Spleen (tissue), 11 donors: ENCODE results near the gene AFAP1L1. TPM values are rescaled to one million over a fixed set of nuclear protein-coding genes. Genes with fewer than 3 reads are reported as not detected.

ENCODE experiments used
- DNase-seq: peaks from one replicate; pipeline ENCODE4 v3.0.0-alpha.2; 2020
- H3K27ac ChIP-seq, 8 donors: fragments of 200-600 bp; sonication (generic) in 7 of 8; 1 replicate in 4 of 8; 2 replicates in 4 of 8; pipeline versions ENCODE4 v1.5.0 to v1.8.0; 2016 to 2021; ENCODE audit warnings: inconsistent platforms in 4 of 8, mild to moderate bottlenecking in 4 of 8, moderate library complexity in 1 of 8
- H3K27me3 ChIP-seq, 7 donors: fragments of 200-600 bp; sonication (generic) in 6 of 7; replicated peaks in 1 of 7; 1 replicate in 4 of 7; 2 replicates in 3 of 7; pipeline versions ENCODE4 v1.5.0 to v1.8.0; 2016 to 2021; ENCODE audit warnings: inconsistent platforms in 3 of 7, mild to moderate bottlenecking in 1 of 7
- H3K36me3 ChIP-seq, 6 donors: fragments of 200-600 bp; sonication (generic) in 5 of 6; 1 replicate in 4 of 6; 2 replicates in 2 of 6; pipeline versions ENCODE4 v1.5.0 to v1.8.0; 2016 to 2021; ENCODE audit warnings: inconsistent platforms in 2 of 6
- H3K4me1 ChIP-seq, 6 donors: fragments of 200-600 bp; sonication (generic) in 5 of 6; 1 replicate in 3 of 6; 2 replicates in 3 of 6; pipeline versions ENCODE4 v1.5.0 to v1.8.0; 2016 to 2021; ENCODE audit warnings: inconsistent platforms in 3 of 6
- H3K4me3 ChIP-seq, 8 donors: fragments of 200-600 bp; sonication (generic) in 7 of 8; 1 replicate in 4 of 8; 2 replicates in 4 of 8; pipeline versions ENCODE4 v1.5.0 to v1.8.0; 2016 to 2021; ENCODE audit warnings: inconsistent platforms in 4 of 8, mild to moderate bottlenecking in 4 of 8, moderate library complexity in 2 of 8
- H3K9me3 ChIP-seq, 8 donors: fragments of 200-600 bp; sonication (generic) in 7 of 8; 1 replicate in 4 of 8; 2 replicates in 4 of 8; pipeline versions ENCODE4 v1.5.0 to v1.8.0; 2016 to 2021; ENCODE audit warnings: inconsistent platforms in 4 of 8
- CTCF ChIP-seq, 11 experiments: fragments of 200-600 bp in 7 of 11; fragments of 450-650 bp in 4 of 11; sonication (generic) in 4 of 11; IDR thresholded peaks in 8 of 11; conservative IDR thresholded peaks in 3 of 11; 1 replicate in 7 of 11; 2 replicates in 4 of 11; pipeline versions ENCODE4 v1.4.0 to v1.8.0; 2016 to 2021; ENCODE audit warnings: antibody characterized with exemption in 11 of 11, inconsistent platforms in 4 of 11, mild to moderate bottlenecking in 1 of 11
- POLR2A ChIP-seq, 3 donors: fragments of 450-650 bp; IDR thresholded peaks; one replicate each; pipeline ENCODE4 v1.5.1; 2017; ENCODE audit warnings: antibody characterized with exemption in 3 of 3, mild to moderate bottlenecking in 1 of 3
- POLR2AphosphoS5 ChIP-seq, 3 donors: sonication (generic); formaldehyde crosslinking; IDR thresholded peaks; one replicate each; pipeline ENCODE4 v1.5.1; 2017; ENCODE audit warnings: antibody characterized with exemption in 3 of 3
- WGBS, 5 donors: extraction: QIAGEN DNeasy Blood & Tissue Kit in 3 of 5; methylation state at CpG; one replicate each; pipeline versions ENCODE4 v1.1.5 to v1.1.7; 2013 to 2018; 5-methylcytosine and 5-hydroxymethylcytosine counted together
- intact Hi-C: fragments of 100-400 bp; cut with DNase I; formaldehyde crosslinking; loops from one replicate; pipeline ENCODE4 v1.15.0; 2023; ENCODE audit warnings: low total_unique reads
- polyA plus RNA-seq, 3 donors: library from polyadenylated mRNA; stranded (reverse); fragments of 200-250 nt; gene quantifications; one replicate each; pipeline ENCODE4 v1.2.1, GENCODE V29; 2013
- total RNA-seq, 7 donors: library from RNA; depleted of rRNA in 3 of 7; stranded (reverse); fragments of >200 nt in 3 of 7; fragmentation: NEBNext Ultra II Directional in 4 of 7; extraction: Animal tissue kit (Norgen Biotek cat#: 25700) in 4 of 7; gene quantifications; one replicate each; pipeline versions ENCODE4 v1.1.0 to v1.2.1, GENCODE V29; 2016 to 2021
- donor health status: healthy with polysubstance abuse.
- donor health status: DM: no; HTN: no; CAD: no; lungs with moderate emphysema.
- donor health status: DM: no; HTN: no; CAD: no.
- donor health status: Bipolar disorder and iron deficiency.
- donor health status: healthy.
- donor health status: DM: no; HTN: no; CAD: no.
- donor health status: DM: yes; HTN: yes; CAD: no.

Gene AFAP1L1
- total and polyA plus RNA-seq, 10 donors: 1.7 to 21.8 (median 10.3) TPM

- WGBS, 5 donors: 85 to 98% (median 90%) methylated on average over 1 of the region's 1 CpG
- H3K4me3 ChIP-seq: no peak overlapping the region
- H3K9me3 ChIP-seq: no peaks in the 10 kb centered on the region
- DNase-seq: no peak
- TF ChIP-seq POLR2AphosphoS5 (IDR thresholded peaks at IDR 0.05) (no peak), CTCF (IDR thresholded peaks at IDR 0.05 in 8 of 11, conservative IDR thresholded peaks at IDR 0.05 in 3 of 11) (no peak), POLR2A (IDR thresholded peaks at IDR 0.05) (no peak)
- peaks cover 0 to 3% (median 0%) of the 10 kb centered on the region in 6 donors for H3K4me1 ChIP-seq
- intact Hi-C loops: no loop called here
- peaks cover 0 to 22% (median 0%) of the 10 kb centered on the region in 7 donors for H3K27me3 ChIP-seq
- H3K36me3 ChIP-seq: no peaks in the 10 kb centered on the region
- no peak overlapping the region for H3K27ac ChIP-seq
Measured at GRCh38 chr5:149260761-149261160, 10.9 kb upstream of the AFAP1L1 start.

- intact Hi-C loops: no loop called here
- no peak overlapping the region for H3K27ac ChIP-seq
- no peak overlapping the region for H3K4me3 ChIP-seq
- no peaks in the 10 kb centered on the region for H3K9me3 ChIP-seq
- H3K4me1 ChIP-seq: peaks cover 0 to 4% (median 0%) of the 10 kb centered on the region in 6 donors
- WGBS, 5 donors: 52 to 84% (median 63%) methylated on average over 7 of the region's 7 CpGs
- TF ChIP-seq POLR2AphosphoS5 (IDR thresholded peaks at IDR 0.05) (no peak), POLR2A (IDR thresholded peaks at IDR 0.05) (no peak), CTCF (IDR thresholded peaks at IDR 0.05 in 8 of 11, conservative IDR thresholded peaks at IDR 0.05 in 3 of 11) (no peak)
- no peaks in the 10 kb centered on the region for H3K36me3 ChIP-seq
- peaks cover 0 to 24% (median 0%) of the 10 kb centered on the region in 7 donors for H3K27me3 ChIP-seq
- no peak for DNase-seq
Measured at GRCh38 chr5:149261246-149261645, 10.4 kb upstream of the AFAP1L1 start.

GRCh38 chr5:149262315-149262714, 9.3 kb upstream of the AFAP1L1 start:
- H3K27me3 ChIP-seq: peaks cover 0 to 27% (median 0%) of the 10 kb centered on the region in 7 donors
- no peaks in the 10 kb centered on the region for H3K36me3 ChIP-seq
- 76 to 91% (median 82%) methylated on average over 4 of the region's 4 CpGs for WGBS, 5 donors
- H3K27ac ChIP-seq: no peak overlapping the region
- DNase-seq: no peak
- TF ChIP-seq POLR2AphosphoS5 (IDR thresholded peaks at IDR 0.05) (no peak), POLR2A (IDR thresholded peaks at IDR 0.05) (no peak), CTCF (IDR thresholded peaks at IDR 0.05 in 8 of 11, conservative IDR thresholded peaks at IDR 0.05 in 3 of 11) (no peak)
- intact Hi-C loops: no loop called here
- peaks cover 0 to 6% (median under 1%) of the 10 kb centered on the region in 8 donors for H3K9me3 ChIP-seq
- peaks cover 0 to 4% (median 0%) of the 10 kb centered on the region in 6 donors for H3K4me1 ChIP-seq
- no peak overlapping the region for H3K4me3 ChIP-seq

- Histone ChIP-seq H3K4me3 (no peak overlapping the region), H3K36me3 (no peaks in the 10 kb centered on the region), H3K27ac (no peak overlapping the region), H3K4me1 (peaks cover 0 to 4% (median 0%) of the 10 kb centered on the region in 6 donors), H3K9me3 (peaks cover 6 to 27% (median 21%) of the 10 kb centered on the region in 8 donors), H3K27me3 (peaks cover 0 to 14% (median 0%) of the 10 kb centered on the region in 7 donors)
- WGBS, 5 donors: 46 to 59% (median 47%) methylated on average over 8 to 12 of the region's 12 CpGs
- TF ChIP-seq POLR2A (IDR thresholded peaks at IDR 0.05) (no peak), POLR2AphosphoS5 (IDR thresholded peaks at IDR 0.05) (no peak), CTCF (IDR thresholded peaks at IDR 0.05 in 8 of 11, conservative IDR thresholded peaks at IDR 0.05 in 3 of 11) (peak in 9 of 11 experiments; percentile 11 to 58 (median 36))
- no peak for DNase-seq
- intact Hi-C loops: no loop called here
Measured at GRCh38 chr5:149264439-149265067, 7.1 kb upstream of the AFAP1L1 start.
